ENCODE measurements around the gene HDAC4. TPM values are rescaled to one million over a fixed set of nuclear protein-coding genes. Genes with fewer than 3 reads are reported as not detected.

Gene HDAC4
- total RNA-seq, 4 donors from 2014 or later = 12.9 to 91.6 (median 39.8) TPM

DNA sequence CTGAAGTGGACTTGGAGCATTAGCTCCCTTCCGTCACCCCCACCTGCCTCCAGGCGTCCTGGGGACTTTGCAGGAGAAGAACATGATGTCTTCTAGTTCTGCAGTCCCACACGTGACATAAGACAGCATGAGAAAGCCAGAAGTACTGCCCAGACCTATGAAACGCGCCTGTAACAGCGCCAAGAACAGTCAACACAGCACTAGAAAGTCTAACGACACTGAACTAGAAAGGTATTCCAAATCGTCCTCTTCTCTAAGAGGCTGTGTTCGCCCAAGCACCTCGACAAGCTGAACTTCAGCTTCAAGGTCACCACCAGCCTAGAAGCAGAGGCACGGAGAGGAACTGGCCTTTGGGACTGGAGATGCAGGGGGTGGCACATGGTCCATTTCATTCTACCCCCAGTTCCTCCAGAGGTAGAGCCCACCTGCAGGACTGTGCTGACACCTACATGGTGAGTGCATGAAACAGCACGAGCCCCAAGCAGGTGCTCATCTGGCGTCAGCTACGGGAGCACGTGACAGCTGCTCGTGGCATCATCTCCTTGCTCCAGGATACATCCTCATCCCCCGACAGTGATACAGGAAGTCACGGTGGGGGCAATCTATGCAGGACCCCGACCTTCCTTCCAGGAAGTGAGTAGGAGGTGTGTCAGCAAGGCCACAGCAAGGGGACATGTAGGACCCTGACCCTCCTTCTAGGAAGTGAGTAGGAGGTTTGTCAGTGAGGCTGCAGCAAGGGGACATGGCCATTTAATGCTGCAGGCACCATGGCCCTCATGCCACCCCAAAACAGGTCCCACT, 3.7 kb downstream of the HDAC4 start:
- 46 to 58% methylated on average over 17 to 19 of the region's 19 CpGs for WGBS, 2 donors
- H3K4me3 ChIP-seq (replicated peaks in 1 of 3) = no peak overlapping the region
- H3K36me3 ChIP-seq = no peaks in the 10 kb centered on the region
- H3K9me3 ChIP-seq = no peaks in the 10 kb centered on the region
- H3K27me3 ChIP-seq = no peaks in the 10 kb centered on the region
- peak; percentile 97 for DNase-seq
- TF ChIP-seq POLR2A (IDR thresholded peaks at IDR 0.05) = peak in 1 of 2 donors; percentile 82
- TF ChIP-seq, protein P1, sequence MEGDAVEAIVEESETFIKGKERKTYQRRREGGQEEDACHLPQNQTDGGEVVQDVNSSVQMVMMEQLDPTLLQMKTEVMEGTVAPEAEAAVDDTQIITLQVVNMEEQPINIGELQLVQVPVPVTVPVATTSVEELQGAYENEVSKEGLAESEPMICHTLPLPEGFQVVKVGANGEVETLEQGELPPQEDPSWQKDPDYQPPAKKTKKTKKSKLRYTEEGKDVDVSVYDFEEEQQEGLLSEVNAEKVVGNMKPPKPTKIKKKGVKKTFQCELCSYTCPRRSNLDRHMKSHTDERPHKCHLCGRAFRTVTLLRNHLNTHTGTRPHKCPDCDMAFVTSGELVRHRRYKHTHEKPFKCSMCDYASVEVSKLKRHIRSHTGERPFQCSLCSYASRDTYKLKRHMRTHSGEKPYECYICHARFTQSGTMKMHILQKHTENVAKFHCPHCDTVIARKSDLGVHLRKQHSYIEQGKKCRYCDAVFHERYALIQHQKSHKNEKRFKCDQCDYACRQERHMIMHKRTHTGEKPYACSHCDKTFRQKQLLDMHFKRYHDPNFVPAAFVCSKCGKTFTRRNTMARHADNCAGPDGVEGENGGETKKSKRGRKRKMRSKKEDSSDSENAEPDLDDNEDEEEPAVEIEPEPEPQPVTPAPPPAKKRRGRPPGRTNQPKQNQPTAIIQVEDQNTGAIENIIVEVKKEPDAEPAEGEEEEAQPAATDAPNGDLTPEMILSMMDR (IDR thresholded peaks at IDR 0.05) = peak in 4 of 6 experiments; percentile 10 to 54 (median 32)
- intact Hi-C loops (cut with DNase I) = loop anchor here (10.0 kb wide), 1 partner anchor 252 kb away; no protein-coding TSS in a partner anchor
- peaks cover 62 to 70% of the 10 kb centered on the region in 2 donors for H3K4me1 ChIP-seq
- peak overlapping the region; percentile 85 to 96 (median 88) for H3K27ac ChIP-seq

DNA sequence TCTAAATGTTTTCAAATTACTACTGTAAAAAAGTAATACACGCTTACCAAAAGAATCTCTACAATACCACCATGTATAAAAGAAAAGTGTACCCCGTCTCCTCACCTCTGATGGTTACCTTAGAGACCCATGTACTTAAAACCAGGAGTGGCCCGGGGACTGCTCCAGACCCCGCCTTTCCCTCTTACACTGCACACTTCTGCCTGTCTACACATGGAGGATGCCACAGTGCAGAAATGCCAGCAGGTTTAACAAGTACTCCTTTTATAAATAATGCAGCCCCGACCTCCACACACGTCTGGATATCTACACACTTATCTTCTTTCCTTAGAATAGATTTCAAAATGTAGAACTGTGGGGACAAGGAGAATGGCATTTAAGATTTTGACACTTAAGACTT, 5.3 kb downstream of the HDAC4 start:
- WGBS, 2 donors = 66 to 68% methylated on average over 6 of the region's 6 CpGs
- H3K27ac ChIP-seq = peak overlapping the region in 2 of 3 donors; percentile 85 to 96
- H3K4me3 ChIP-seq (replicated peaks in 1 of 3) = no peak overlapping the region
- DNase-seq = peak; percentile 36 to 47
- intact Hi-C loops (cut with DNase I) = loop anchor here (10.0 kb wide), 1 partner anchor 251 kb away; no protein-coding TSS in a partner anchor
- H3K4me1 ChIP-seq = peaks cover 61 to 70% of the 10 kb centered on the region in 2 donors
- TF ChIP-seq POLR2A (IDR thresholded peaks at IDR 0.05) = no peak
- TF ChIP-seq, protein P1 (IDR thresholded peaks at IDR 0.05) = no peak
- H3K27me3 ChIP-seq = no peaks in the 10 kb centered on the region
- H3K36me3 ChIP-seq = no peaks in the 10 kb centered on the region
- no peaks in the 10 kb centered on the region for H3K9me3 ChIP-seq

DNA sequence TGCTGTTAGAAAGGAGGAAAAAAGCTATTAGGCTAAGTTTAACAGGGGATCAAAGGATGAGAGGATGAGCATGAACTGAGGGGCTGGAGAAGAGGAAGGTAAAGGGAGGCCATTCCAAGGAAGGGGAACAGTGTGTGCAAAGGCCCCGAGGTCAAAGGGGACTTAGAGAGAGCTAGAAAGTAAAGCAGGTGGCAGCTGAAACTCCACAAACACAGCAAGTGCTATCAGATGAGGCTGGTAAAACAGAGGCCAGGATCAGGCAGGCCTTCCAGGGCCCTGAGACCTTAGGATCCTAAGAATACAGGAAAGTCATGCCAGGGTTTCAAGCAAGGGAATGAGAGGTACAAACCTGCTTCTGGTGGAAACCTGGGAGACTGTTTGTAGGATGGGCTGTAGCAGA, 5.8 kb downstream of the HDAC4 start:
- TF ChIP-seq POLR2A (IDR thresholded peaks at IDR 0.05) = no peak
- H3K4me3 ChIP-seq (replicated peaks in 1 of 3) = no peak overlapping the region
- H3K27me3 ChIP-seq = no peaks in the 10 kb centered on the region
- intact Hi-C loops (cut with DNase I) = loop anchor here (10.0 kb wide), 1 partner anchor 250 kb away; no protein-coding TSS in a partner anchor
- no peaks in the 10 kb centered on the region for H3K9me3 ChIP-seq
- DNase-seq = no peak
- WGBS, 2 donors = 90 to 98% methylated on average over 1 of the region's 1 CpG
- H3K36me3 ChIP-seq = no peaks in the 10 kb centered on the region
- peak overlapping the region; percentile 45 to 96 (median 85) for H3K27ac ChIP-seq
- peaks cover 61 to 70% of the 10 kb centered on the region in 2 donors for H3K4me1 ChIP-seq

DNA sequence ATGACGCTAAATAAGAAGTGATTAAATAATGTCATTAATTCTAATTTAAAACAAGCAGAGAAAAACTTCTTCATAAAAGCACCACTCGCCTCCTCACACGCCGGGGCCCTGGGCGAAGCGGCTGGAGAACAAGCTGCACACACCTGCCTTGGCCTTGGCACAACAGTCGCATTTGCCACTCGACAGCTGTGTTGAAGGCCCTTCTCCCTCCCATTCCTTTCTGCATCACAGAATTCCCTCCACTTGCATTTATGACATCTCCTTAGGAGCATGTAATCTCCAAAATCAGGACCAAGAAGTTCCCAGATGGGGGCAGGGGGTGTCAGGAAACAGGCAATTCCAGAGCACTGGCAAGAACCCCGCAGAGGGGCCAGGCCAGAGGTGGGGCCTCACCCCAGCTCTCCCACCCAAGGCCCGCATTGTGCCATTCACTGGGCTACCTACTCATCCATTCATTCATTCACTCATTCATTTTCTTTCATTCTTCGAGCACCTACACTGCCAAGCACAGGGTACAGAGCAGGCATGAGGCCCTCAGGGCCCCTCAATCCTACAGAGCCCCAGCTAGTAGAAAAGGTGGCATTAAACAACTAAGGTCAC, 6.4 kb downstream of the HDAC4 start:
- DNase-seq = peak; percentile 89 to 92
- H3K4me3 ChIP-seq (replicated peaks in 1 of 3) = no peak overlapping the region
- WGBS, 2 donors = 49 to 60% methylated on average over 11 of the region's 11 CpGs
- no peaks in the 10 kb centered on the region for H3K27me3 ChIP-seq
- peak overlapping the region; percentile 45 to 96 (median 85) for H3K27ac ChIP-seq
- H3K9me3 ChIP-seq = no peaks in the 10 kb centered on the region
- TF ChIP-seq, protein P1 (IDR thresholded peaks at IDR 0.05) = no peak
- TF ChIP-seq POLR2A (IDR thresholded peaks at IDR 0.05) = peak in 1 of 2 donors; percentile 26
- intact Hi-C loops (cut with DNase I) = loop anchor here (10.0 kb wide), 1 partner anchor 250 kb away; no protein-coding TSS in a partner anchor
- H3K36me3 ChIP-seq = no peaks in the 10 kb centered on the region
- peaks cover 58 to 70% of the 10 kb centered on the region in 2 donors for H3K4me1 ChIP-seq

DNA sequence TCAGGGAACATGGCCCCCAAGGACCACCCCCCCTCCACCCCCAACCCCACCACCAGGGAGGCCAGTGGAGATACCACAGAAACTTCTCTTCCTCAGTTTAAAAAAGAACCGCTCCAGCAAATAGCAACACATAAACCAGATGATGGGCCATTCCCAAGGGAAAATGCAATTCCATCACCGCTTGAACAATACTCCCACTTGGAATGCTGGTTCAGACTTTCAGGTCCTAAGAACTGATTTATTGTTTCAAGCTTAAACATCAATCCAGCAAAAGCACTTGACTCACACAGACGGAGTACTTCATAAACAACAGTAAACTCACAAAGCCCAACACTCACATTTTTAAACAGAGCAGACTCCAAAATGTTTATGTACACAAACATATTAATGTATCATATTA, 6.9 kb downstream of the HDAC4 start:
- Histone ChIP-seq H3K4me3 (replicated peaks in 1 of 3) (no peak overlapping the region), H3K27ac (peak overlapping the region; percentile 42 to 85 (median 58)), H3K36me3 (no peaks in the 10 kb centered on the region), H3K4me1 (peaks cover 53 to 67% of the 10 kb centered on the region in 2 donors), H3K9me3 (no peaks in the 10 kb centered on the region), H3K27me3 (no peaks in the 10 kb centered on the region)
- WGBS, 2 donors = 63 to 69% methylated on average over 3 of the region's 3 CpGs
- TF ChIP-seq POLR2A (IDR thresholded peaks at IDR 0.05) = no peak
- TF ChIP-seq, protein P1 (IDR thresholded peaks at IDR 0.05) = no peak
- intact Hi-C loops (cut with DNase I) = loop anchor here (10.0 kb wide), 1 partner anchor 249 kb away; no protein-coding TSS in a partner anchor
- DNase-seq = no peak
